Tibial artery (tissue), 4 donors: Measurements from ENCODE around the gene S100A5.

Source experiments
- DNase-seq, 2 donors: peaks; one replicate each; pipeline ENCODE4 v3.0.0-alpha.2; 2019
- H3K27ac ChIP-seq, 2 donors: fragments of 200-600 bp; sonication (generic) in 1 of 2; 1 replicate in 1 of 2; 2 replicates in 1 of 2; pipeline ENCODE4 v1.5.1; 2018 to 2019; ENCODE audit warnings: mild to moderate bottlenecking in 1 of 2
- H3K27me3 ChIP-seq, 2 donors: fragments of 200-600 bp; sonication (generic) in 1 of 2; one replicate each; pipeline versions ENCODE4 v1.5.1 to v1.6.0; 2016 to 2019
- H3K36me3 ChIP-seq, 3 donors: fragments of 200-600 bp; sonication (generic) in 2 of 3; one replicate each; pipeline ENCODE4 v1.5.1; 2016 to 2019; ENCODE audit warnings: mild to moderate bottlenecking in 2 of 3
- H3K4me1 ChIP-seq, 4 donors: fragments of 200-600 bp; sonication (generic) in 2 of 4; 1 replicate in 3 of 4; 2 replicates in 1 of 4; pipeline ENCODE4 v1.5.1; 2016 to 2019
- H3K4me3 ChIP-seq, 2 donors: fragments of 200-600 bp; sonication (generic) in 1 of 2; 1 replicate in 1 of 2; 2 replicates in 1 of 2; pipeline ENCODE4 v1.5.1; 2018 to 2019; ENCODE audit warnings: mild to moderate bottlenecking in 2 of 2
- H3K9me3 ChIP-seq, 3 donors: fragments of 200-600 bp; sonication (generic) in 1 of 3; one replicate each; pipeline ENCODE4 v1.5.1; 2016 to 2019
- CTCF ChIP-seq, 2 experiments: fragments of 200-600 bp in 1 of 2; fragments of 450-650 bp in 1 of 2; IDR thresholded peaks; one replicate each; pipeline ENCODE4 v1.5.1; 2017 to 2019; ENCODE audit warnings: antibody characterized with exemption in 2 of 2, mild to moderate bottlenecking in 1 of 2, moderate library complexity in 1 of 2
- intact Hi-C: fragments of 100-400 bp; cut with DNase I; formaldehyde crosslinking; loops from one replicate; pipeline ENCODE4 v1.15.0; 2023; ENCODE audit warnings: low total_unique reads

S100A5 gene

GRCh38 chr1:153570874-153571273 lies 30.1 kb upstream of the S100A5 start:
- no peak for TF ChIP-seq CTCF (IDR thresholded peaks at IDR 0.05)
- Histone ChIP-seq H3K36me3 (no peaks in the 10 kb centered on the region), H3K9me3 (no peaks in the 10 kb centered on the region), H3K27ac (no peak overlapping the region), H3K4me3 (no peak overlapping the region), H3K27me3 (no peaks in the 10 kb centered on the region), H3K4me1 (peaks cover 10 to 49% (median 40%) of the 10 kb centered on the region in 4 donors)
- intact Hi-C loops: no loop called here
- no peak for DNase-seq

- H3K4me3 ChIP-seq: no peak overlapping the region
- TF ChIP-seq CTCF (IDR thresholded peaks at IDR 0.05): no peak
- no peaks in the 10 kb centered on the region for H3K27me3 ChIP-seq
- no peaks in the 10 kb centered on the region for H3K36me3 ChIP-seq
- intact Hi-C loops: loop anchor here (2.0 to 5.0 kb wide), 2 partner anchors 59 to 103 kb away; partner anchors contain the start of gene ILF2
- no peak overlapping the region for H3K27ac ChIP-seq
- peaks cover 15 to 61% (median 47%) of the 10 kb centered on the region in 4 donors for H3K4me1 ChIP-seq
- no peaks in the 10 kb centered on the region for H3K9me3 ChIP-seq
- no peak for DNase-seq
These were observed 28.7 kb upstream of the S100A5 start for GRCh38 chr1:153569465-153569864.

GRCh38 chr1:153568367-153569099 lies 27.8 kb upstream of the S100A5 start:
- no peaks in the 10 kb centered on the region for H3K36me3 ChIP-seq
- peaks cover 15 to 59% (median 47%) of the 10 kb centered on the region in 4 donors for H3K4me1 ChIP-seq
- no peaks in the 10 kb centered on the region for H3K27me3 ChIP-seq
- TF ChIP-seq CTCF (IDR thresholded peaks at IDR 0.05): peak; percentile 98 to 99
- intact Hi-C loops: loop anchor here (2.0 to 5.0 kb wide), 2 partner anchors 58 to 104 kb away; partner anchors contain the start of gene ILF2
- H3K27ac ChIP-seq: peak overlapping the region; percentile 94 to 95
- DNase-seq: peak; percentile 87 to 93
- no peaks in the 10 kb centered on the region for H3K9me3 ChIP-seq
- H3K4me3 ChIP-seq: peak overlapping the region; percentile 28 to 48

GRCh38 chr1:153567621-153568366 lies 27.1 kb upstream of the S100A5 start:
- Histone ChIP-seq H3K9me3 (no peaks in the 10 kb centered on the region), H3K27ac (peak overlapping the region; percentile 94 to 95), H3K4me1 (peaks cover 15 to 51% (median 42%) of the 10 kb centered on the region in 4 donors), H3K36me3 (no peaks in the 10 kb centered on the region), H3K27me3 (no peaks in the 10 kb centered on the region), H3K4me3 (peak overlapping the region; percentile 28 to 48)
- no peak for DNase-seq
- intact Hi-C loops: loop anchor here (1.0 to 5.0 kb wide), 3 partner anchors 34 to 105 kb away; partner anchors contain the start of gene ILF2
- TF ChIP-seq CTCF (IDR thresholded peaks at IDR 0.05): no peak

- Histone ChIP-seq H3K9me3 (no peaks in the 10 kb centered on the region), H3K4me3 (peak overlapping the region in 1 of 2 donors; percentile 15), H3K27me3 (no peaks in the 10 kb centered on the region), H3K27ac (peak overlapping the region; percentile 94 to 95), H3K4me1 (peaks cover 15 to 43% (median 39%) of the 10 kb centered on the region in 4 donors), H3K36me3 (no peaks in the 10 kb centered on the region)
- TF ChIP-seq CTCF (IDR thresholded peaks at IDR 0.05): peak in 1 of 2 experiments; percentile 28
- peak; percentile 98 to 99 for DNase-seq
- intact Hi-C loops: loop anchor here (1.0 to 5.0 kb wide), 2 partner anchors 33 to 106 kb away; partner anchors contain the start of gene ILF2
These were observed 26.0 kb upstream of the S100A5 start for GRCh38 chr1:153566414-153567371.
